Karpas-422 (cell line): ENCODE results near the gene LHFPL6. TPM values are rescaled to one million over a fixed set of nuclear protein-coding genes. Genes with fewer than 3 reads are reported as not detected.

ENCODE experiments used
- DNase-seq: peaks from one replicate; pipeline ENCODE4 v3.0.0-alpha.2; 2015
- H2AFZ ChIP-seq: fragments of 200-600 bp; sonication (generic); 2 replicates; pipeline ENCODE4 v1.6.1; 2014; ENCODE audit warnings: antibody characterized with exemption, low read length, mixed read lengths
- H3K27ac ChIP-seq: fragments of 200-600 bp; sonication (generic); 2 replicates; pipeline ENCODE4 v1.5.1; 2014; ENCODE audit warnings: mild to moderate bottlenecking, low read length, moderate library complexity
- H3K27me3 ChIP-seq: fragments of 200-600 bp; sonication (generic); 2 replicates; pipeline ENCODE4 v1.6.1; 2014; ENCODE audit warnings: low read length, mixed read lengths
- H3K36me3 ChIP-seq: fragments of 200-600 bp; sonication (generic); 2 replicates; pipeline ENCODE4 v1.6.1; 2014; ENCODE audit warnings: low read length, mixed read lengths; ENCODE audit not compliant: insufficient read depth
- H3K4me1 ChIP-seq: fragments of 200-600 bp; sonication (generic); 2 replicates; pipeline ENCODE4 v1.6.1; 2014; ENCODE audit warnings: mild to moderate bottlenecking, low read length, mixed read lengths
- H3K4me2 ChIP-seq: fragments of 200-600 bp; sonication (generic); 2 replicates; pipeline ENCODE4 v1.6.1; 2014; ENCODE audit warnings: low read length, low read depth, mild to moderate bottlenecking; ENCODE audit not compliant: poor library complexity, severe bottlenecking
- H3K4me3 ChIP-seq: fragments of 200-600 bp; sonication (generic); 2 replicates; pipeline ENCODE4 v1.5.1; 2014; ENCODE audit warnings: mild to moderate bottlenecking, antibody characterized with exemption, low read length, mixed read lengths
- H3K79me2 ChIP-seq: fragments of 200-600 bp; sonication (generic); 2 replicates; pipeline ENCODE4 v1.6.1; 2014; ENCODE audit warnings: mild to moderate bottlenecking, low read length, mixed read lengths
- H3K9ac ChIP-seq: fragments of 200-600 bp; sonication (generic); 2 replicates; pipeline ENCODE4 v1.6.0; 2014; ENCODE audit warnings: low read length
- H3K9me2 ChIP-seq: fragments of 200-600 bp; sonication (generic), shearing (Covaris generic); replicated peaks from 2 replicates; pipeline ENCODE4 v1.6.0; 2014; ENCODE audit warnings: mild to moderate bottlenecking, low read length, moderate library complexity; ENCODE audit not compliant: insufficient read depth
- H3K9me3 ChIP-seq: fragments of 300-700, 200-600 bp; sonication (generic); 2 replicates; pipeline ENCODE4 v1.6.1; 2014; ENCODE audit warnings: low read length, mixed read lengths
- H4K20me1 ChIP-seq: fragments of 200-600 bp; sonication (generic); 2 replicates; pipeline ENCODE4 v1.6.1; 2014; ENCODE audit warnings: mild to moderate bottlenecking, antibody characterized with exemption, low read length, low read depth; ENCODE audit not compliant: insufficient read depth
- total RNA-seq: library from RNA; depleted of rRNA; stranded (reverse); fragments of >200 nt; shearing (Covaris generic); gene quantifications from 2 replicates; pipeline ENCODE4 v1.2.3, GENCODE V29; 2014; ENCODE audit warnings: low replicate concordance

LHFPL6 gene
- total RNA-seq, 1 experiment from 2014 or later: not detected

GRCh38 chr13:39527961-39528660, 74.9 kb downstream of the LHFPL6 start:
- Histone ChIP-seq H3K27ac (no peak overlapping the region), H3K4me3 (no peak overlapping the region), H4K20me1 (no peaks in the 10 kb centered on the region), H2AFZ (no peak overlapping the region), H3K36me3 (no peaks in the 10 kb centered on the region), H3K9me3 (no peaks in the 10 kb centered on the region), H3K27me3 (no peaks in the 10 kb centered on the region; the same call in 1 of the 2 replicates), H3K79me2 (no peaks in the 10 kb centered on the region), H3K9me2 (no peaks in the 10 kb centered on the region), H3K4me2 (no peak overlapping the region), H3K4me1 (no peaks in the 10 kb centered on the region), H3K9ac (no peak overlapping the region)
- no peak for DNase-seq

- H3K9me2 ChIP-seq: no peaks in the 10 kb centered on the region
- H2AFZ ChIP-seq: no peak overlapping the region
- H3K79me2 ChIP-seq: no peaks in the 10 kb centered on the region
- H3K36me3 ChIP-seq: no peaks in the 10 kb centered on the region
- no peak overlapping the region for H3K27ac ChIP-seq
- no peak overlapping the region for H3K4me2 ChIP-seq
- no peak overlapping the region for H3K4me3 ChIP-seq
- no peak overlapping the region for H3K9ac ChIP-seq
- no peaks in the 10 kb centered on the region for H3K4me1 ChIP-seq
- no peaks in the 10 kb centered on the region for H4K20me1 ChIP-seq
- no peaks in the 10 kb centered on the region; the same call in 1 of the 2 replicates for H3K27me3 ChIP-seq
- no peak for DNase-seq
- no peaks in the 10 kb centered on the region for H3K9me3 ChIP-seq
Measured at GRCh38 chr13:39527301-39527700, 75.7 kb downstream of the LHFPL6 start.

- no peak overlapping the region for H2AFZ ChIP-seq
- no peaks in the 10 kb centered on the region for H3K9me3 ChIP-seq
- no peak for DNase-seq
- no peak overlapping the region for H3K4me2 ChIP-seq
- no peak overlapping the region for H3K9ac ChIP-seq
- H3K79me2 ChIP-seq: no peaks in the 10 kb centered on the region
- no peak overlapping the region for H3K27ac ChIP-seq
- H3K4me3 ChIP-seq: no peak overlapping the region
- H4K20me1 ChIP-seq: no peaks in the 10 kb centered on the region
- no peaks in the 10 kb centered on the region for H3K9me2 ChIP-seq
- H3K4me1 ChIP-seq: no peaks in the 10 kb centered on the region
- H3K27me3 ChIP-seq: no peaks in the 10 kb centered on the region; the same call in 1 of the 2 replicates
- no peaks in the 10 kb centered on the region for H3K36me3 ChIP-seq
Measured at GRCh38 chr13:39526499-39526898, 76.5 kb downstream of the LHFPL6 start.

- Histone ChIP-seq H3K36me3 (no peaks in the 10 kb centered on the region), H2AFZ (no peak overlapping the region), H3K9me3 (no peaks in the 10 kb centered on the region), H3K27me3 (no peaks in the 10 kb centered on the region), H3K4me1 (no peaks in the 10 kb centered on the region), H3K4me2 (no peak overlapping the region), H3K9ac (no peak overlapping the region), H3K4me3 (no peak overlapping the region), H3K9me2 (no peaks in the 10 kb centered on the region), H3K79me2 (no peaks in the 10 kb centered on the region), H4K20me1 (no peaks in the 10 kb centered on the region), H3K27ac (no peak overlapping the region)
- DNase-seq: no peak
Measured at GRCh38 chr13:39525506-39525905, 77.5 kb downstream of the LHFPL6 start.

GRCh38 chr13:39524795-39525194, 78.2 kb downstream of the LHFPL6 start:
- H3K4me1 ChIP-seq: no peaks in the 10 kb centered on the region
- no peaks in the 10 kb centered on the region for H3K36me3 ChIP-seq
- no peak overlapping the region for H3K9ac ChIP-seq
- H3K4me2 ChIP-seq: no peak overlapping the region
- H4K20me1 ChIP-seq: no peaks in the 10 kb centered on the region
- no peak overlapping the region for H3K4me3 ChIP-seq
- no peak overlapping the region for H3K27ac ChIP-seq
- no peaks in the 10 kb centered on the region for H3K27me3 ChIP-seq
- H3K9me3 ChIP-seq: no peaks in the 10 kb centered on the region
- H3K79me2 ChIP-seq: no peaks in the 10 kb centered on the region
- H2AFZ ChIP-seq: no peak overlapping the region
- H3K9me2 ChIP-seq: no peaks in the 10 kb centered on the region
- no peak for DNase-seq

GRCh38 chr13:39522329-39522728, 80.7 kb downstream of the LHFPL6 start:
- Histone ChIP-seq H3K79me2 (no peaks in the 10 kb centered on the region), H2AFZ (no peak overlapping the region), H4K20me1 (no peaks in the 10 kb centered on the region), H3K9me3 (no peaks in the 10 kb centered on the region), H3K27me3 (no peaks in the 10 kb centered on the region), H3K4me3 (no peak overlapping the region), H3K9me2 (no peaks in the 10 kb centered on the region), H3K9ac (no peak overlapping the region), H3K4me1 (no peaks in the 10 kb centered on the region), H3K36me3 (no peaks in the 10 kb centered on the region), H3K4me2 (no peak overlapping the region), H3K27ac (no peak overlapping the region)
- no peak for DNase-seq

- Histone ChIP-seq H3K9me2 (no peaks in the 10 kb centered on the region), H3K4me3 (no peak overlapping the region), H3K9ac (no peak overlapping the region), H3K36me3 (no peaks in the 10 kb centered on the region), H4K20me1 (no peaks in the 10 kb centered on the region), H3K27ac (no peak overlapping the region), H3K4me2 (no peak overlapping the region), H3K27me3 (no peaks in the 10 kb centered on the region), H3K9me3 (no peaks in the 10 kb centered on the region), H3K4me1 (no peaks in the 10 kb centered on the region), H3K79me2 (no peaks in the 10 kb centered on the region), H2AFZ (no peak overlapping the region)
- no peak for DNase-seq
Measured at GRCh38 chr13:39521701-39522100, 81.3 kb downstream of the LHFPL6 start.

- H3K27me3 ChIP-seq: no peaks in the 10 kb centered on the region
- no peaks in the 10 kb centered on the region for H4K20me1 ChIP-seq
- no peaks in the 10 kb centered on the region for H3K79me2 ChIP-seq
- H3K4me2 ChIP-seq: no peak overlapping the region
- no peaks in the 10 kb centered on the region for H3K4me1 ChIP-seq
- no peak overlapping the region for H2AFZ ChIP-seq
- no peak overlapping the region for H3K27ac ChIP-seq
- no peak overlapping the region for H3K4me3 ChIP-seq
- no peaks in the 10 kb centered on the region for H3K36me3 ChIP-seq
- no peak for DNase-seq
- H3K9me3 ChIP-seq: no peaks in the 10 kb centered on the region
- H3K9me2 ChIP-seq: no peaks in the 10 kb centered on the region
- H3K9ac ChIP-seq: no peak overlapping the region
Measured at GRCh38 chr13:39516096-39516495, 86.9 kb downstream of the LHFPL6 start.
